HG03060 (cell line): ENCODE data around the gene PPM1E.

Source experiments
- ATAC-seq: cut with Tn5 transposase; IDR thresholded peaks from one replicate; pipeline ENCODE4 v1.9.1; 2021; ENCODE audit warnings: low read depth, moderate number of reproducible peaks; ENCODE audit not compliant: unreplicated experiment

Gene PPM1E

DNA sequence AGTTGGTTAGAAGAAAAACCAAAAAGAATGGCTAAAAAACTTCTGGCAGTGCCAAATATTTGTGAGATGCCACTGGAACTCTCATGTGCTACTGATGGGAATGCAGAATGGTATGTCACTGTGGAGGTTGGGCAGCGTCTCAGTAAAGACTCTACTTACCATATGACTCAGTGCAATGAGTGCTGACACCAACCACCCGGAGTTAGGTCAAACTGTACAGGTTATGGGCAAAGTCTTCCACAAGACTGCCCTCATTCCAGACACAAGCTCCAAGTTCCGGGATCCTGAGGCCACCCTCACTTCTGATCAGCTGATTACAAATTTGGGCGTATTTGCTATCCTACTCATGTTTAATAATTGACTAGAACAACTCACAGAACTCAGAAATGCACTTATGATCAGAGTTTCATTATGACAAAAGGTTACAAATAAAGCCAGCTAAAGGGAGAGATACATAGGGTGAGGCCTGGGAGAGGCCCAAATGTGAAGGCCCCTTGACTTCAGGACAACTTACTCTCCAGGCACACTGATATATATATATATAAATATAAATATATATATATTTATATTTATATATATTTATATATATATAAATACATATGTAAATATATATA, 236.2 kb downstream of the PPM1E start:
- peak; percentile 44 for ATAC-seq

DNA sequence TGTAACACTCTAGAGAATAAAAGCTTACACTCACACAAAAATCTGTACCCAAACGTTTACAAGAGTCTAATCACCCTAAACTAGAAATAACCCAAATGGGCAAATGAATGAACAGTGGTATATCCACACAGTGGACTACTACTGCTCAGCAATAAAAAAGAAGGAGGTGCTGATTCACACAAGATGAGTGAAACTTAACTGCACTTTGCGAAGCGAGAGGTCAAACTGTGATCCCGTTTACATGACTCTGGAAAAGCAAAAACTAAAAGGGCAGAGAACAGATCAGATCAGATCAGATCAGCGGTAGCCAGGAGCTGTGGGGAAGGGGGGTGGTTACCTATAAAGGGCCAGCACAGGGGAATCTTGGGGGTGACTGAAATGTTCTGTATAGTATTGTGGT, 237.7 kb downstream of the PPM1E start:
- no peak for ATAC-seq

DNA sequence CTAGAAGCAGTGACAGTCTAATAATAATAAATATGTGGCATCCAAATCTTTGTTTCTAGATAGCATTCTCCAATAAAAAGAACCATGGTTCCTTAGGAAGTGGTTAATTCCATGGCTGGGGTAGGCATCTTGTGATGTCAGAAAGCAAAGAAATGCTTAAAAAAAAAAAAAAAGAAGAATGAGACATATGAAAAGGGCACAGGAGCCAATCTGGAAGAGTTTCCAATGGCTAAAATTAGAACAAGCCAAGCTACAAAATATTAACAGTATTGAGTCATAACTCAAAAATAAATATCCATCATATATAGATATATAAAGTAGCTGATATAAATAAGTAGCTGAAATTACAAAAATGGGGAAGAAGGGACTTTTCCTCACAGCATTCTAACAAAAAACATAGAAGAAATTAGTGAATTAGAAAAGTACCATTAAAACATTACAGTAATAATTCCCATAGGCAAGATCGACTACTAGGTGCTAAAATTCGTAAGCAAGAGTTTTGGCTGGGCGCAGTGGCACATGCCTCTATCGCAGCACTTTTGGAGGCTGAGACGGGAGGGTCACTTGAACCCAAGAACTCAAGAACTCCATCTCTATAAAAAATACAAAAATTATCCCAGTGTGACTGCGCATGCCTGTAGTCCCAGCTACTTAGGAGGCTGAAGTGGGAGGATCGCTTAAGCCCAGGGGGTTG, 239.7 kb downstream of the PPM1E start:
- ATAC-seq: no peak

DNA sequence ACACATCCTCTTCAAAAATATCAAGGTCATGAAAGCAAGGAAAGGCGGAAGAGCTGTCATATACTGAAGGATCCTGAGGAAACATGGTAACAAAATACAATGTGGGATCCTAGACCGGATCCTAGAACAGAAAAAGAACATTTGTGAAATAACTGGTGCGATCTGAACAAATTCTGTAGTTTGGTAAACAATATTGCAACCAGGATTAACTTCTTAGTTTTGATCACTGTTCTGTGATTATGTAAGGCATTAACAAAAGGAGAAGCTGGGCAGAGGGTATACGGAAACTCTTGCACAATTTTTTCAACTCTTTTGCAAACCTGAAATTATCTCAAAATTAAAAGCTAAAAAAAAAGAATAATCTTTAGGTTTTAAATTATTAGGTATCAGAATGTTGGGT, 241.3 kb downstream of the PPM1E start:
- no peak for ATAC-seq

DNA sequence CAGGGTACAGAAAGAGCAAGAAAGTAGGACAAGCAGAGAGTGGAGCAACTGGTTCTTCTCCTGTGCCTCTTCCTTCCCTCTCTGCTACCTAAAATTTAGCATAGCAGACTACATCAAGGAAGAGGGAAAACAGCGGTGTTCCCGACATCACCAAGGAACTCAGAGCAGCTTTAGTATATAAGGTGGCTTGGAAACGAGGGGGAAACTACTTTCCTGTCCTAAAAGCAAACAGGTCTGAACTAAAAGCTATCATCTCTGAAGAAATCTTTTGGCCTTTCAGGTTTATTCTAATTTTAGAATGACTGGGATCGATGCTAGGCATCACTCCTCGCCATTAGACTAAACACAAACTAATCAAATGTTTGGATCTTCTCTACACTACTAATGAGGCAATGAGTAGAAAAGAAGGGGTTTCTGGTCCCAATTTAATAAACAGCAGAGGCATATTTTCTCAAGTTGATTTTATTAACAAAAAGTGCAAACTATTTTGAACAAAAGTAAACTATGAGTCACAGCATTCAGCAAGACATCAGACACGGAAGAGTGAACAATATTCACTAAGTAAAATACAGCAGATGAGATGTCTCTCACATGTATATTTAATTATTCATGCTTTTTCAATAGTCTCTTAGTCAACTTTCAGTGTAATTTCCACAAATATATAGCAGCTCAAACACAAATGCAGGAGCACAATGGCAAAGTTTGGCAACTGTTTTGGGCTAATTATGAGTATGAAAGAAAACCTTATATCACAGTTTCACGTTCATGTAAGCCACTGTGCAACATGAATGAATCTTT, 242.3 kb downstream of the PPM1E start:
- no peak for ATAC-seq

DNA sequence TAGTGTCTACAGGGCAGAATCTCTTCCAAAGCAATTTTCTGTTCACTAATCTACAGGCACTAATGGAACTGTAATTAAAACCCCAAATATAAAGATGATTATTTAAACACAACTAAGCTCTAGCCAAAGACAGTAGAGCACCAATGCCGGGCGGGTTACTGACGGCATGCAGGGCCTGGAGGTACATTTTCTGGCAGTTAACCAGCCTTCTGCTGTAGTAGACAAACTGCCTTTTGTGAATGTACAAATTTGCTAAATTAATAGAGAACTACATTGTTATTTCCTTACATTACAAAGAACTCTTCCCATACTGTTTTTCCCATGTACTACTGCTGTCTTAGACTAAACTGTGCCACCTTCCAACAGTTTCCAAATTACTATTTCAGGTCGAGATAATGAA, 243.2 kb downstream of the PPM1E start:
- no peak for ATAC-seq

DNA sequence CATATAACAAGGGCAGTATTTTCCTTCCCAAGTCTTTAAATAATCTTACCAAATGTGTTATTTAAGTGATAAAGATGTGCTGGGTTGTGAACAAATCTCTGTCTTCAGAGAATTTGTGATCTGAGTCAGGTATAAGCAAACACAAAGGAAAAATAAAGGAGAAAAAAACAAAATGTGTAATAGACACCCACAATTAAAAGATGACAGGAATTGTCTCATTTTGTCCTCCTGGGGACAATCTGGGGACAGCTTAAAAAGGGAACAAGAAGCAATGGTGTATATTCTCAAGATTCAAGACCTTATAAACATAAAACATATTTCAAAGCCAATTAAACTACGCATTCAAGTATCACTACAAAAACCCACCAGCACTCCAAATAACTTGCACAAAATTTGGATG, 243.8 kb downstream of the PPM1E start:
- no peak for ATAC-seq

DNA sequence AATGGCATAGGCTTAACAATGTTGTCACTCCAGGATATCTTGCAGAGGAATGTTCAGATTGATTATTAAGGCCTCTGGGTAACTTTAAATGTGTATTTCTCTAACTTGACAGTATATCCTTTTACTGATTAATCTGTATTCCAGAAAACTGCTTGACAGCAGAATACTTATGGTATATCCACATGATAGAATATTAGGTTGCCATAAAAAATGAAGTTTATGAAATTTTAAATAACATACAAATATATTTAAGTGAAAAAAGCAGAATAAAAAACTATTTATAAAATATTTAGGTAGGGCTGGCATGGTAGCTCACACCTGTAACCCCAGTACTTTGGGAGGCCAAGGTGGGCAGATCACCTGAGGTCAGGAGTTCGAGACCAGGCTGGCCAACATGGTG, 244.4 kb downstream of the PPM1E start:
- ATAC-seq: no peak

- ATAC-seq: peak; percentile 66
These were observed 245.6 kb downstream of the PPM1E start for GRCh38 chr17:59001158-59001814.

- ATAC-seq: no peak
These were observed 246.5 kb downstream of the PPM1E start for GRCh38 chr17:59002126-59002525.

DNA sequence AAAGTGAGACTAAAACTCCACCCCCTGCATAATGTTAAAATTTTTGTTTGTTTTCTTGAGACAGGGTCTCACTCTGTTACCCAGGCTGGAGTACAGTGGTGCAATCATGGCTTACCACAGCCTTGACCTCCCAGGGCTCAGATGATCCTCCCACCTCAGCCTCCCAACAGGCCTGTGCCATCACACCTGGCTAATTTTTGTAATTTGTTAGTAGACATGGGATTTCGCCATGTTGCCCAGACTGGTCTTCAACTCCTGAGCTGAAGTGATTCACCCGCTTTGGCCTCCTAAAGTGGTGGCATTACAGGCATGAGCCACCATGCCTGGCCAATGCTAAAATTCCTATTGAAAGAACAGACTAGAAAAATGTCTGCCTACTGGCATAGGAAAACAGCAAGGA, 247.2 kb downstream of the PPM1E start:
- ATAC-seq: no peak

DNA sequence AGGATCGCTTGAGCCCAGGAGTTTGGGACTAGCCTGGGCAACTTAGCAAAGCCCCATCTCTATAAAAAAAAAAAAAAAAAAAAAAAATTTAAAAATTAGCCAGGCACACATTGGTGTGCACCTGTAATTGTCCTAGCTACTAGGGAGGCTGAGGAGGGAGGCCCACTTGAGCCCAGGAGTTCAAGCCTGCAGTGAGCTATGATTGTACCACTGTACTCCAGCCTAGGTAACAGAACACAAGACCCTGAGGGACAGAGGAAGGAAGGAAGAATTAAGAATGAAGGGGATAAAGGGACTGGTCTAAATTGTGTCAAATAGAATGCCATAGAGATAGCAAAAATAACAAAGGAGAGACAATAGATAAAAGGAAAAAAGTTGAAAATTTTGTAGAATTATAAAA, 248.2 kb downstream of the PPM1E start:
- ATAC-seq: no peak

- no peak for ATAC-seq
These were observed 248.9 kb downstream of the PPM1E start for GRCh38 chr17:59004338-59005111.

DNA sequence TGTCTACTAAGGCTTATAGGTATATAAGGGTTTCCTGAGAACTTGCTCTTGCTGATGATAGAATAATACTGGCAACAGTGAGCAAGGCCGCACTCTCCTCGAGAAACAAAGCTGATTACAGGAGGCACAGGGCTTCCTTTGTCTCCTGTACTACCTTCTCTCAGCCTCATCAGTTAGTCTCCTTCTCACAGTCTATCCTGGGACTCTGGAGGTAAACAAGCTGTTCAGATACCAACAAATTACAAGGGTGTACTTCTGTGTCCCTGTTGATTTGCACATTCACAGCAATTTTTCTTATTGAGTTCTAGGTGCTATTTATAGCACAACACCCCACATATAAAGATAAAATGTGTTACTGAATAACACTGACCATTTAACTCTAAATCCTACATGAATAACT, 252.3 kb downstream of the PPM1E start:
- ATAC-seq: no peak

GRCh38 chr17:59008737-59009136, 253.1 kb downstream of the PPM1E start:
- ATAC-seq: no peak

GRCh38 chr17:59010026-59010425, 254.4 kb downstream of the PPM1E start:
- no peak for ATAC-seq

DNA sequence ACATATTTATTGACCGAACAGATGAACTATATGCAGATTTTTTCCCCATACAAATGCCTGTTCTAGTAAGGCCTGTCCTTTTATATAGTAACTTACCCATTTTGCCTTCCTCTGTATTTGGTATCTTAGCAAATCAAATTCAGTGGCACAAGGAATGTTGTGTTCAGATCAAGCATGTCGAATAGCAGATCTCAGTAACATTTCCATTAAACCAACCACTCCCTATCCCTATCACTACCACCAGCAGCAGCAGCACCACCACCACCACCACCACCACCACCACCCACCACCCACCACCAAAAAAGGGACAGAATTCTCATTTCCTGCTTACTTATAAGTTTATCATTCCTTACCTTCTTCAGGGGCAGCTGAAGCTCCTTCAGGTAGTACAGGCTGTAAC, 256.3 kb downstream of the PPM1E start:
- ATAC-seq: no peak

DNA sequence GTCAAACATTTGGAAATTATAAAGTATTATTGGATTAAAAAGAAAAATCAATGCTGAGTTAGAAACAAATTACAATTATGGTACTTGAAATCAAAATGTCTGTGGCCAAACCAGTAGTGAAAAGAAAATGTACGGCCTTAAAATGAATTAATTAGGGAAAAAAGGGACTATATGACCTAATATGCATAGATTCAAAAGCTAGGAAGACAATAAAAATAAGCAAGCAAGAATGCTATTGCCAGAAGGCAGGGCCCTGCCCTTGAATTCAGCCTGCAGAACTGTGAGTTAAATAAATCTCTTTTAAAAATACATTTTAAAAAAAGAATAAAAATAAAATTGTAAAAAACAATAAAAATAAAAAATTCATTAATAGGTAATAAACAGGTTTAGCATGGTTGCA, 262.4 kb downstream of the PPM1E start:
- no peak for ATAC-seq

DNA sequence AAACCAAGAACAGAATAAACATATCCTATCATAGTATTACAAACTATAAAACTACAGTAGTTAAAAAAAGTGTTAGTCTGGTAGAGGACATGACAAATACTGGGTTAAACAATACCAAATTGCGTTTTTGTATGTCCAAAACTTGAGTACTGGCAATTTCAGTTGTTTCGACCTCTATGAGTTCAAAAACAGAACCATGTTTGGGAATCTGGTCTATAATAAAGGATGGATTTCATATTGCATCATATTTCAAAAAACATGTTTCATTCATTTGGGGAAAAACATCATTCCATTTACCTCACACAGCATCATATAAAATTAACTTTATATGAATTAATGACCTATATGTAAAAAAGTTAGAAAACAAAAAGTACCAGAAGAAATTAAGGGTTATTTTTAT, 269.3 kb downstream of the PPM1E start:
- ATAC-seq: no peak

DNA sequence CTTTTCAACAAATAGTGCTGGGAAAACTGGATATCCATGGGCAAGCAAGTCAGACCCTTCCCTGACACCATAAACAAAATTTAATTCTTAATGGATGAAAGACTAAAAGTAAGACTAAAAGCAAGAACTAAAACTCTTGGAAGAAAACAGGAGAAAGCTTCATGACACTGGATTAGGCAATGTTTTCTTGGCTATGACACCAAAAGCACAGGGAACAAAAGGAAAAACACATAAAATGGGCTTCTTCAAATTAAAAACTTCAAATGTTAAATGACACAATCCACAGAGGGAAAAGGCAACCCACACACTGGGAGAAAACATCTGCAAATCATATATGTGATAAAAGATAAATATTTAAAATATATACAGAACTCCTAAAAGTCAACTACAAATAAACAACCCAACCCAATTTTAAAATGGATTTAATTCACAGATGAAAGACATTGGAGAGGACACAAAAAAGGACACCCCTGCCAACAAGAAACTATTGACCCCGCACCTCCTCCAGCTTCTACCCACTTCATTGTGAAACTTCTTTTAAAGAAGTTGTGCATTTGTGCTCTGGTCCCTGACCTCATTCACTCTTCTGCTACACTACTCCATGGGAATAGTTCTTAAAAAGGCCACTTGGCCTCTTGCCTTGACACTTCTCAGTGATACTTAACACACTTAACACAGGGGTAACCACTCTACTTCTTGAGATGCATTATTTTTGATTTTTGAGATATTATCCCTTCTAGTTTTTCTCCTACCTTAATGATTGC, 270.7 kb downstream of the PPM1E start:
- ATAC-seq: no peak
